IPS-18c (cell line): ENCODE measurements around the gene CNKSR3.

ENCODE experiments used
- H3K4me3 ChIP-seq: 2 replicates; pipeline ENCODE4 v1.7.0; 2013; ENCODE audit warnings: low read depth, mild to moderate bottlenecking, low read length, moderate library complexity; ENCODE audit not compliant: insufficient read depth
- H3K9me3 ChIP-seq: one replicate; pipeline ENCODE4 v1.6.1; 2013; ENCODE audit warnings: mild to moderate bottlenecking, low read length, moderate library complexity; ENCODE audit not compliant: control insufficient read depth, insufficient read depth

The CNKSR3 gene

GRCh38 chr6:154425034-154425433 is 85.5 kb downstream of the CNKSR3 start:
- H3K4me3 ChIP-seq, result no peak overlapping the region

GRCh38 chr6:154414021-154414813 is 96.3 kb downstream of the CNKSR3 start:
- H3K9me3 ChIP-seq, result no peaks in the 10 kb centered on the region
- no peak overlapping the region for H3K4me3 ChIP-seq

More at GRCh38 chr6:154425034-154425433, 85.5 kb downstream of the CNKSR3 start:
- H3K9me3 ChIP-seq, result no peaks in the 10 kb centered on the region

- Histone ChIP-seq H3K4me3 (no peak overlapping the region), H3K9me3 (no peaks in the 10 kb centered on the region)
These were observed 98.2 kb downstream of the CNKSR3 start for GRCh38 chr6:154412106-154412820.

GRCh38 chr6:154411076-154411475 is 99.4 kb downstream of the CNKSR3 start:
- no peak overlapping the region for H3K4me3 ChIP-seq
- H3K9me3 ChIP-seq, result no peaks in the 10 kb centered on the region

- Histone ChIP-seq H3K4me3 (no peak overlapping the region), H3K9me3 (no peaks in the 10 kb centered on the region)
These were observed 99.8 kb downstream of the CNKSR3 start for GRCh38 chr6:154410619-154411072.

- no peaks in the 10 kb centered on the region for H3K9me3 ChIP-seq
- no peak overlapping the region for H3K4me3 ChIP-seq
These were observed 101.5 kb downstream of the CNKSR3 start for GRCh38 chr6:154408891-154409500.

- no peak overlapping the region for H3K4me3 ChIP-seq
- no peaks in the 10 kb centered on the region for H3K9me3 ChIP-seq
These were observed 103.0 kb downstream of the CNKSR3 start for GRCh38 chr6:154407440-154407839.

GRCh38 chr6:154406869-154407268 is 103.6 kb downstream of the CNKSR3 start:
- Histone ChIP-seq H3K9me3 (no peaks in the 10 kb centered on the region), H3K4me3 (no peak overlapping the region)

- H3K9me3 ChIP-seq, result no peaks in the 10 kb centered on the region
- H3K4me3 ChIP-seq, result no peak overlapping the region
These were observed 104.2 kb downstream of the CNKSR3 start for GRCh38 chr6:154406301-154406700.

GRCh38 chr6:154404791-154405400 is 105.6 kb downstream of the CNKSR3 start:
- Histone ChIP-seq H3K4me3 (no peak overlapping the region), H3K9me3 (no peaks in the 10 kb centered on the region)

GRCh38 chr6:154403788-154404187 is 106.7 kb downstream of the CNKSR3 start:
- Histone ChIP-seq H3K4me3 (no peak overlapping the region), H3K9me3 (no peaks in the 10 kb centered on the region)

- H3K9me3 ChIP-seq, result no peaks in the 10 kb centered on the region
- no peak overlapping the region for H3K4me3 ChIP-seq
These were observed 108.3 kb downstream of the CNKSR3 start for GRCh38 chr6:154402081-154402780.

GRCh38 chr6:154399097-154399496 is 111.4 kb downstream of the CNKSR3 start:
- H3K9me3 ChIP-seq, result no peaks in the 10 kb centered on the region
- H3K4me3 ChIP-seq, result no peak overlapping the region

GRCh38 chr6:154397491-154398195 is 112.8 kb downstream of the CNKSR3 start:
- H3K4me3 ChIP-seq, result no peak overlapping the region
- no peaks in the 10 kb centered on the region for H3K9me3 ChIP-seq

- Histone ChIP-seq H3K4me3 (no peak overlapping the region), H3K9me3 (no peaks in the 10 kb centered on the region)
These were observed 114.6 kb downstream of the CNKSR3 start for GRCh38 chr6:154395878-154396277.

GRCh38 chr6:154395316-154395715 is 115.2 kb downstream of the CNKSR3 start:
- Histone ChIP-seq H3K9me3 (no peaks in the 10 kb centered on the region), H3K4me3 (no peak overlapping the region)
